NK-92 (cell line): Measurements from ENCODE around the gene RNF148.

Experiments
- DNase-seq: peaks from one replicate; lab custom pipeline; 2025; ENCODE audit not compliant: unreplicated experiment; lab: John Stamatoyannopoulos, UW

The RNF148 gene

DNA sequence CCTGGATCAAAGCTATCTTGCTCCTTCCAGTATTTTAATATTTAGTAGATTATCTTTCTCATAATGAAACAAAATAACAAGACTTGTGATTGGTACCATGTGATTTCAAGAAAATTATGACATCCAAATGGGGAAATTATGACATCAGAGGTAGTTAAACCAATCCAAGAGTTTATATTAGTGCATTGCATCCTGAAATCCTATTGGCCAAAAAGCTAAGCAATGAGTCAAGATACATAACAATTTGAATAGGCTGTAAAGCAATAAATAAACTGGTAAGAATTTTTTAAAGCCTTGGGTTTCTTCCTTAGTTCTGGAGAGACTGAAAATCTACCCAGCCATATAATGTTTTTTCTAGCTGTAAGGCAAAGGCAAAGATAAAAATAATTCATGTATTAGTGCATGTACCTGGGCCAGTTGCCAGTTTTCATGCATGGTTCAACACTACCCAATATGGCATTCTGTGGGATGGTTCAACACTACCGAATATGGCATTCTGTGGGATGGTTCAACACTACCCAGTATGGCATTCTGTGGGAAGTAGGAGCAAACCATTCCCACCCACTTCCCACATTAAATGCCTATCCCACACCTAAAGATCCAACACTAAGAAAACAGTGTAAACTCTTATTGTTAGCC is at the start of gene RNF148:
Gene RNF148 (minus strand): TSS at position 51 of the 639 bp plus-strand sequence. CDS start 172 bp downstream, outside the sequence.
- no peak for DNase-seq

GRCh38 chr7:122750389-122750788 is 47.7 kb upstream of the RNF148 start:
- no peak for DNase-seq

DNA sequence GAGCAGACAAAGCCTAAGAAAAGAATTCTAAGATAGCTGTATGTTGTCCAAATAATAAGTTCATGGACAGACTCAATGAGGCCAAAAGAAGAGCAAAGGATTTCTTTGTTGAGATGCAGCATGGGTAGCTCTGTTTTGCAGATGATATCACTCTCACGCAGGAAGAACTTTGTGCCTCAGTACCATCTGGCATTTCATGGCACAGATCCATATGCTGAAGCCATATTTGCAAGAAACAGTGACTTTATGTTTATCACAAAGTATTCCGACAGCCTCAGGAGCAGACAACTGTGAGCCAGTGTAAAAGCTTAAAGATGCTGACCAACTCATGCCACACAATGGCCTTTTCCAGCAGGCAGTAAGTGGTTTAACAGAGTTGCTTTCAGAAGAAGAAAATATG is 45.5 kb upstream of the RNF148 start:
- no peak for DNase-seq

DNA sequence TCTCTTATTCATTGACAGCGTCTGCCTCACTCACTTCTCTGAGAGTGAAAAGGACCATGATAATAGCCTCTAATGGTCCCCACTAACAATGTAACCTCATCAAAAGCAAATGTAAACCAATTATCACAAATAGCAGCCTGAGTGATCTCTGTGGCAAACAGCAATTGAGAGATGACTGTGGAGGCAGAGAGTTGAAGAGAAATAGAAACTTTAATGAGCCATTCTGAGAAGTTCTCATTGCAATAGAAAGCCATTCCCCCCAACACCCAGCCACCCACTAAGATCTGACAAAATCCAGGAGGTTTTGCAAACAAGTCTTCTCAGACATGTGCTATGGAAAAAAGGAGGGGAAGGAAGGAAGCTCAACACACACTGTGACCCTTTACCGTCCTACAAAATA is 44.2 kb upstream of the RNF148 start:
- no peak for DNase-seq

- DNase-seq = no peak
Measured at GRCh38 chr7:122743211-122743610, 40.5 kb upstream of the RNF148 start.

- DNase-seq = no peak
Measured at GRCh38 chr7:122738947-122739346, 36.2 kb upstream of the RNF148 start.

GRCh38 chr7:122736183-122736582 is 33.5 kb upstream of the RNF148 start:
- DNase-seq = no peak

GRCh38 chr7:122727759-122728158 is 25.0 kb upstream of the RNF148 start:
- no peak for DNase-seq

- DNase-seq = no peak
Measured at GRCh38 chr7:122727354-122727753, 24.6 kb upstream of the RNF148 start.

DNA sequence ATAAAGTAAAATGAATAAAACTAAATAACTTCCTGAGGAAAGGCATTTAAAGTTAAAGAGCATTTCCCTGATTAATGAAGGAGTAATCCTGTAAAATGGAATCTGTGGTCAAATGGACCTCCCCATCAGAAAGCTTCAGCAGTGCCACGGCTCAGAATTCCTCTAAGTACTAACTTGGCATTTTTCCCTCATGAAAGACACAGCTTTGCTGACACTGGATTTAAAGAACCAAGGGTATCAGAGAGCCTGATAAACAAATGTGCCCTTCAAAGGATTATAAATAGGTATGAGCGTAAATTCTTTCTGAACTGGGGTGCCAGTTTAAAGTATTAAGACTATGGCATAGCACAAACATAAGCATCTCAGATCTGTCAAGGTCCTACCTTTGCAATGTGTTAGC is 24.2 kb upstream of the RNF148 start:
- DNase-seq = no peak

DNA sequence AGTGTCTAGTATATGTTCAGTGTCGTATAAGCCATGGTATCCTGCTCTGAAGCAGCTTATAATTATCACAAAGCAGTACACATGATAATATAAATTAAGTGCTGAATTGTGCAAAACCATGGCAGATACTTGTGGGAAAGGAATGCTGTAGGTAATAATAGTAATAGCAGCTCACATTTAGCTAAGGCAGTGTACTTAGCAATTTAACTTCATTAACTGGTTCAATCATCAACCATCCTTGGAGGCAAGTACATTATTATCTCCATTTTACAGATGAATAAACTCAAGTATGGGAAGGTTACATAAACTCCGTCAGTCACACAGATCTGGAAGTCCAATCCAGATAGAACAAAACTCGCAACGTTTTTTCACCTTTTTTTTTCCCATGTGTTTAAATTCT is 21.6 kb upstream of the RNF148 start:
- DNase-seq = no peak

DNA sequence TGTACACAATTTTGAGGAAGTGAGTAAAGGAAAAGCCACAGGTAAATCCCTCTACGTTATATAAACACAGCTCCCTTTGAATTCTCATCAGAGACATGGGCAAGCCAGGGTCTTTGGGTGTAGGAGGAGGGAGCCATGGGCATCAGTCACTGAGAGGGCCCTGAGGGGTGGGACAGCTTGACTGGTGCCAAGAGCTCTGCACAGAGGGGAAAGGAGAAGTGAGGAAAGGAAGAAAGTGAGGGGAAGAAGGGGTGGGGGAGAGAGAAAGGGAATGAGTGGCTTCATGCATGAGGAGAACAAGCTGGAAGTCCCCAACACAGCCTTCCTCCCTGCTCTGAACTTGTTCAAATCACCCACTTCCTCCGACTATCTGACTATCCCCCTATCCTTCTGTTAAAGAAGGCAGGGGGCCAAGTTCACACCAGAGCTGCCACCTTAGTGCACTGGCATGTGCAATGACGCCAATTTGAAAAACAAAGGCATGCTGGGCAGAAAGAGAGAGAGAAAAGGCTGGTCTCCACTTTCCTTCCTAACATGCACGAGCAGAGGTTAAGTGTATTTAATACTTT is 16.4 kb upstream of the RNF148 start:
- no peak for DNase-seq

DNA sequence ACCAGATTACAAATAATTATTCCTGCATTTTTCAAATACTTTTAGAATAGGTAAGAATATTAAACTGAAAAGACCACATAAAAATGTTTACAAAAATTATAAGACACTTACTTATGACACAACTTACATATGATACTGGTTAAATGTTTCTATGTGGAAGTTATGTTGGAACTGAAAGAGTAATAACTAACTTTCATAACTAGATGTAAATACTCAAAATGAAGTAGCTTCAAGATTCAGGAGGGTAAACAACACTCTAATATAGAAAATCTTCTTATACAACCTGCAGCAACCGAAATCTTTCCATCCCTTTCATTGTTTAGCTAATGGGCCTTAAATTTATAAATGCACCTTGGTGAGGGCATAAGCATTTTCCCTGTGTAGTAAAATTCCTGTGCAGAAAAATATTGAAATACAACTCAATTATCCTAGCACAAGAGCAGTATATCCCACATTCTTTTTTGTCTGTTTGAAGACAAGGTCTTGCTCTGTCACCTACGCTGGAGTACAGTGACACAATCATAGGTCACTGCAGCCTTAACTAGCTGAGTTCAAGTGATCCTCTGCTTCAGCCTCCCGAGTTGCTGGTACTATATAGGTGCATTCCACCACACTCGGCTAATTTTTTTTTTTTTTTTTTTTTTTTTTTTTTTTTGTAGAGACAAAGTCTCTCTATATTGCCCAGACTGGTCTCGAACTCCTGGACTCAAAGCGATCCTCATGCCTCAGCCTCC is 14.8 kb upstream of the RNF148 start:
- no peak for DNase-seq

GRCh38 chr7:122715183-122715582 is 12.5 kb upstream of the RNF148 start:
- DNase-seq = no peak

- DNase-seq = no peak
Measured at GRCh38 chr7:122710916-122711315, 8.2 kb upstream of the RNF148 start.

GRCh38 chr7:122709930-122710646 is 7.4 kb upstream of the RNF148 start:
- DNase-seq = no peak

DNA sequence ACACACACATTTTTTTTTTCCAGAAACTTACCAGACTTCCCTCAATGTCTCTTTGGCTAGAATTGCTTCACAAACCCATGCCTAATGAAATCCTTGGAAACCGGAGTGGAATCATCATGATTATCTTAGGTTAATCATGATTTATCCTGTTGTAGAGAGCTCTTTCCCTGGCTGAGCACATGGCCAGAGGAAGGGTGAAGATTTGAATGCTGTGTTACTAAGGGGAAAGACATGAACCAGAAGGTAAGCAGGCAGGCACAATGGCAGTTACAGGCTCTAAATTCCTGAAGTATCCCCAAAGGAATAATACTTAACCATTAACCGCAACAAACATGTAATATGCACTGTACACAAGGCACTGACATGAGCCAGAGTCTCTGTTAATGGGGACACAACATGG is 4.1 kb upstream of the RNF148 start:
- no peak for DNase-seq

DNA sequence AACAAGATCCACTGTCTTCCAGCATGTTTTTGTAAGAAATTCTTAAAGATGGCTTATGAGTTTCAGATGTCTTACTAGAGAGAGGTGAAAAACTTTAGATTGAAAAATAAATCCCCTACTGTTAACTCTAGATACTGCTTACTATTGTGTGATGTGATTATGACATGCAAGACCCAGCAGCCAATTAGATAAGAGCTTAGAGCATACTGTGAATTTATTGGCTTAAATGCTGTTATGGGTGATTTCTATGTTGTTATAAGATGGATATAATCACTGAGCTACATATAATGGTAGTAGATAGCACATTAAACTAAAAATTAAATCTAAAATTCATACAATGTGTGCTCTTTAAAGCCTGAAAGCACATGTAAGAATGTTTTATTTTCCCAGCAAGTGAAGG is 3.7 kb downstream of the RNF148 start, which contains the start of gene RNF133:
Gene RNF133 (minus strand): TSS at position 101 of the 400 bp plus-strand sequence. CDS start 199 bp downstream, outside the sequence.
- no peak for DNase-seq

DNA sequence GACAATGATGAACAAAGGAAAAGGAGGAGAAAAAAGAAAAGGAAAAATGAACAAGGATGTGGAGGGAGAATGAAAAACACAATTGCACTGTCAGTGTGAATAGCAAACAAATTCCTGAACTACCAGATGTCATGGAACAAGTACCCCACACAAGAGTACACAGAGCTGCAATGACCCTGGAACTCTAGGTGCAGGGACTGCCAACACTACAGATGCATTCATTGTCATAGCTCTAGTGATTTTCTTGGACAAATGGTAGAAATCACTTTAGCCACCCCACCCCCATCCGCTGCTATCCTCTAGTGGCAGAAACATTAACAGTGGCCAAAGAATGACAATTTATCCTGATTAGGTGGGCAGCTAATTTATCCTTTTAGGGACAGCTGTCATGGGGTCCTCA is 6.9 kb downstream of the RNF148 start:
- DNase-seq = no peak

GRCh38 chr7:122694697-122695096 is 8.0 kb downstream of the RNF148 start:
- no peak for DNase-seq

DNA sequence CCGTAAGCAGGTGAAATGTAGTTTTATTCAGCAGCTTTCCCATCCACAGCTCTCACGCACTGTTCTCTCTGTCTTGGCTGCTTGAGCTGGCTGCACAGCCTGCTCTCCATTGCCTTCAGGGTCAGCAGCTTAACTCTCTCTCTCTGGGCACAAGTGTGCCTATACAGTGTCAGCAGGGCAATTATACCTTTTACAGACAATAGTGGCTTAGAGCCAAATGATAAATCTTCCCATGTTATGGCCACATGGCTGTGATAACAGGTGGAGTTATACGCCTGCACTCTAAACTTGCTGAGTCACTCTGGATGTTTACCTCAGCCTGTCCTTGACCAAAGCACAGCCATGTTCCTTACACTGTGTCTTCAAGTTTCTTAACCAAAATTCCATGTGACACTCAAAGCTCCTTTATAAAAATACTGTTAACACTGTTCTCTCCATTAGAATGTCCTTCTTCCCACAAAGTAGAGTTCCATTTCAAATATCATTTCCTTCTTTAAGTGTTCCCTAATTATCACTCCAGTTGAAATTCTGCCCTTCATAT is 9.9 kb downstream of the RNF148 start:
- no peak for DNase-seq
